ENCODE data around the gene PLEKHA7.
A peak's percentile ranks its signal among the peaks of the same experiment; 100 is the strongest.

Gene PLEKHA7

DNA sequence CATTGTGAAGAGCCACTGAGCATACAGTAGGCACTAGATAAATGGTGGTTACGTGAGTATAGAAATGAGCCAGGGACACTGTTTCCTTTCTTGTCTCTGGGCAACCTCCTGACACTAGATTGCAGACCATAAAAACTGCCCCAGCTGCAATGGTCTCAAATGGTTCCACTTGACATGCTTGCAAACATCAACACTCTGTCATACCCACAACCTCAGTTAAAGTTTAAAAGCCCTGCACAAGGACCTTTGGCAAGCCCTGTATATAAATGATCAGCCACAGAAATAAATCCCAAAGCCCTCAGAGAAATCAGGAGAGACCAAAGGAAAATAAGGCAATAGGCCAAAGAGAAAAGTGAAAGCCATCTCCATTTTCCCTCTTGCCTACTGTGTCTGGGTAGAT, 20.7 kb downstream of the PLEKHA7 start:
- TF ChIP-seq, protein P1, sequence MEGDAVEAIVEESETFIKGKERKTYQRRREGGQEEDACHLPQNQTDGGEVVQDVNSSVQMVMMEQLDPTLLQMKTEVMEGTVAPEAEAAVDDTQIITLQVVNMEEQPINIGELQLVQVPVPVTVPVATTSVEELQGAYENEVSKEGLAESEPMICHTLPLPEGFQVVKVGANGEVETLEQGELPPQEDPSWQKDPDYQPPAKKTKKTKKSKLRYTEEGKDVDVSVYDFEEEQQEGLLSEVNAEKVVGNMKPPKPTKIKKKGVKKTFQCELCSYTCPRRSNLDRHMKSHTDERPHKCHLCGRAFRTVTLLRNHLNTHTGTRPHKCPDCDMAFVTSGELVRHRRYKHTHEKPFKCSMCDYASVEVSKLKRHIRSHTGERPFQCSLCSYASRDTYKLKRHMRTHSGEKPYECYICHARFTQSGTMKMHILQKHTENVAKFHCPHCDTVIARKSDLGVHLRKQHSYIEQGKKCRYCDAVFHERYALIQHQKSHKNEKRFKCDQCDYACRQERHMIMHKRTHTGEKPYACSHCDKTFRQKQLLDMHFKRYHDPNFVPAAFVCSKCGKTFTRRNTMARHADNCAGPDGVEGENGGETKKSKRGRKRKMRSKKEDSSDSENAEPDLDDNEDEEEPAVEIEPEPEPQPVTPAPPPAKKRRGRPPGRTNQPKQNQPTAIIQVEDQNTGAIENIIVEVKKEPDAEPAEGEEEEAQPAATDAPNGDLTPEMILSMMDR (IDR thresholded peaks at IDR 0.05; ENCODE audit: extremely low read depth, missing control alignments): no peak
- no peak for DNase-seq (ENCODE audit: low spot score)

DNA sequence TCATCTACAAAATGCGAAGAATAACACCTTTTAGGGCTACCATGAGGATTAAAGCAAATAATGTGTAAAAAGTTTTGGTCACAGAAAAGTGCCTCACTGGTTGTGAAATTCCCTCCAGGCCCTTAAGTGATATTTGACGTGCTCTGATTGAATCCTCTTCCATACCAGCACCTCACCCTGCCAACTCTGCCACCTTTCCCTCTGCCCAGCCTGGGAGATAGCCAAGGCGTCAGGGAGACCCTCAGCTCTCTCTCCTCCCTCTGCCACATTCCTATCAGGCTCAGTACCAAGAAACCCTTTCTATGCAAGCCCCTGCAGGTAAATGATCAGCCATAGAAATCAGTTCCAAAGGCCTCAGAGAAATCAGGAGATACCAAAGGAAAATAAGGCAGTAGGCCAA, 21.4 kb downstream of the PLEKHA7 start:
- DNase-seq (ENCODE audit: low spot score): no peak
- TF ChIP-seq, protein P1 (IDR thresholded peaks at IDR 0.05; ENCODE audit: extremely low read depth, missing control alignments): no peak

DNA sequence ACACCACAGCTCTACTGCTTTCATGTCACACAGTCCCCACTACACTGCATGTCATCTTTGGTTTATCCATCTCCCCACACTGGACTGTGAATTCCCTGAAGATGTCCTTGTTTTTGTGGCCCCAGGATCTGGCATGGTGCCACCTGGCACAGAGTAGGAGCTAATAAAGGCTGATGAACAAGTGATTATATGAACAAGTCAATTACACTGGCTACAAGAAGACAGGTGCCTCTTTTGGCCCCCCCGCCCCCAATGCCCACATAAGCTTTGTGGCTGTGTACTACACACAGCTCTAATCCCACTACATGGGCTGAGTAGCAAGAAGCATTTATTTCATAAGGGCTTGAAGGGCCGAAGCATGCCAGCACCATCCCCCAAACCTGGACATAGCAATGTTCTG, 24.7 kb downstream of the PLEKHA7 start:
- TF ChIP-seq, protein P1 (IDR thresholded peaks at IDR 0.05; ENCODE audit: extremely low read depth, missing control alignments): no peak
- no peak for DNase-seq (ENCODE audit: low spot score)

DNA sequence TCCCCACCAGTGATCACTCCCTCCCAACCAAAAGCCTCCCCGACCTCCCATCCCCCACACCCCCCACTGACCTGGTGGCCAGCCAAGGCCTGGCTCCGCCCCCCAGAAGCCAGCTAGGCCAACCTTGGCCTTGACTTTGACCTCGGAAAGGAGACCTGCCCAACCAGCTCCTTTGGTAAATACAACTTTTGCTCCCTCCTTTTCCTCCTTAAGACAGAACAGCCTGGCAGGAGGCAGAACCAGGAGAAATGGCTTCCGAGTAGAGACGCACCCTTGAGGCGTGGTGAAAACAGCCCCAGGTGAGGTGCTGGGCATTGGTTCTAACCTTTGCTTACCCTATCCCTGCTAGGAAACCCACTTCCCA, 27.0 kb downstream of the PLEKHA7 start:
- TF ChIP-seq, protein P1 (IDR thresholded peaks at IDR 0.05; ENCODE audit: extremely low read depth, missing control alignments): no peak
- no peak for DNase-seq (ENCODE audit: low spot score)

DNA sequence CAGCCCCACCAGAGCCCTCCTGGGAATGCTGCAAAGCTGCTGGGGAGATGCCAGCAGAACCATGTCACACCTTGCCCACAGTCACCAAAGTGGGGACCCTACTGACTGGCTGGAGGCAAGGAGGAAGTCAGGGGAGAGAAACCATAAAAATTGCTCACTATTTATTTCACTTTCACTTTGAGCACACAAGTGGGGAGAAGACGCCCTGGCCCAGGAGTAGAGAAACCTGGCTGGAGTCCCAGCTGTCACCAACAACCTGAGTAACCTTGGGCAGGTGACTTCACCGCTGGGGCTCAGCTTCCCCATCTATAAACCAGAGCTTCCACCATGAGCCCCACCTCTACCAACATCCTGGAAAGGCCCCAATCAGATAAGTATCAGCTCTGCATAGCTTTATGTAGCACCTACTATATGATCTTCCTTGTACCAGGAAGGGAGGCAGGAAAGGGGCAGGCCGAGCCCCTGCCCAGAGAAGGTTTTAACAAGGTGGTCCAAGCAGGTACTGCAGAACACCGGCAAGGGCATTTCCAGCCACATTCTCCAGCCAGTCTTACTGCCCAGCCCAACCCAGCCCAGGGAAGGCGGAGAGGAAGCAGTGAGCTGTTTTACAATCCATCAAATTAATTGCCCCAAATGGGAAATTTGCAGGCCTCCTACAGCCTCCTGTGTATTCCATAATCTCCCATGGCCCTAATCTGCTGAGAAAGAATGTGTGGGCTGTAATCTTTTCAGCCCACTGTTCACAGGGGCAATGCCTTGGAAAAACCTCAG, 27.6 kb downstream of the PLEKHA7 start:
- TF ChIP-seq, protein P1 (IDR thresholded peaks at IDR 0.05; ENCODE audit: extremely low read depth, missing control alignments): no peak
- peak; percentile 76 for DNase-seq (ENCODE audit: low spot score)

DNA sequence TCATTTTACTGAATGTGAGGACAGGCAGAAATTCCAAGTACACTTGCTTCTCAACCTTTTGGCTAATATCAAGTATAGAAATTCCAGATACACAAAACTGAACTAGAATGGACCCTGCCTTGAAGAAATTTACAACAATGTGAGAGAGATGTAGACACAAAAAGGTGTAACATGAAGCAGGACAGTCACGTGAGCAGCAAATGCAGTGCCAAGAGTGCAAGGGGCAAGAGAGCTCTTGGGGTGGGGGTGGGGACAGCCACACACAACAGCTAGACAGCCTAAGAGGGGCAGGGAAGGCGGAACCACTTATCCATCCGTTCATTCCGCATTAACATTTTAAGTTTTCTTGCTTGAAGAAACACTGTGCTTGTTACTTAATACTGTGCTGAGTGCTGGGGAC, 28.9 kb downstream of the PLEKHA7 start:
- TF ChIP-seq, protein P1 (IDR thresholded peaks at IDR 0.05; ENCODE audit: extremely low read depth, missing control alignments): no peak

DNA sequence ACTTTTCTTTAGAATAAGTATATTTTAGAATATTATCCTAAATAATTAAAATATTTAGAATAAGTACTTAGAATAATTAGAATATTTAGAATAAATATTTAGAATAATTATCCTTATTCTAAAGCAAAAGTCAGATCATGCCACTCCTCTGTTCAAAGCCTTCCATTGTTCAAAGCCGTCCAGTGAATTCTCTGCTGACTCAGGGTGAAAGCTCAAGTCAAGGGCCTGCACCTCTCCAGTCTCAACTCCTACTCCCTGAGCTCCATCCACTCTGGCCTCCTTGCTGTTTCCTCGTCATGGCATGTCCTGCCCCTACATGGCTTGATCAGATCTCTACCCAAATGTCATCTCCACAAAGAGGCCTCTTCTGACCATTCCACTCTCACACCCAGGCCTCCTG, 30.0 kb downstream of the PLEKHA7 start:
- DNase-seq (ENCODE audit: low spot score): no peak
- TF ChIP-seq, protein P1 (IDR thresholded peaks at IDR 0.05; ENCODE audit: extremely low read depth, missing control alignments): no peak

More for the DNA sequence above, 28.9 kb downstream of the PLEKHA7 start:
- DNase-seq (ENCODE audit: low spot score): no peak
